GM12892 (cell line): Measurements from ENCODE around the gene SLC44A3.

ENCODE experiments used
- POLR2A ChIP-seq: IDR thresholded peaks from 2 replicates; pipeline ENCODE4 v1.6.1; 2011; ENCODE audit warnings: low read depth, low read length, control low read depth
- POLR2AphosphoS5 ChIP-seq: IDR thresholded peaks from 2 replicates; pipeline ENCODE4 v1.6.1; 2011; ENCODE audit warnings: low read depth, low read length, control low read depth
- TAF1 ChIP-seq: IDR thresholded peaks from 2 replicates; pipeline ENCODE4 v1.6.1; 2011; ENCODE audit warnings: low read depth, mild to moderate bottlenecking, control low read depth, low read length, borderline replicate concordance

DNA sequence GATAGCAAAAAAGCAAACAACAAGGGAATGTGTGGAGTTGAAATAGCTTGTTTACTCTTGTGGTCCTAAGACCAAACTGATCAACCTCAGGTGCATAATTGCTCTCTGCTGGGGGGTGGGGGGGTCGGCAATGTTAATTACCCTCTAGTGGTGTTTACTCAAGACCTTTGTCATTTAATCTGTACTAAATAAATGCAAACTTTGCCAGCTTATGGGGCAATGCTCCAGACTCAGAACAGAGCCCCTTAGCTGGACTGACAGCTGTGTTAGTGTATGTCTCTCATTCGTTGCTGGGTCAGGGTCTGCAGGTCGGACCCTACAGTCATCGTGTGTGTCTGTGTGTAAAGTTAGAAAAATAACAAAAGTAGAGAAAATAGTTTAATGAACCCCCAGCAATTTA is 7.2 kb upstream of the SLC44A3 start:
- TF ChIP-seq POLR2AphosphoS5 (no peak), POLR2A (no peak), TAF1 (no peak)
